HFF-Myc (cell line): ENCODE measurements around the gene PIP4P1.

ENCODE experiments used
- DNase-seq: peaks from one replicate; pipeline ENCODE4 v3.0.0-alpha.2; 2011; ENCODE audit warnings: low read depth; ENCODE audit errors: extremely low read depth
- H3K4me3 ChIP-seq: replicated peaks from 2 replicates; pipeline ENCODE4 v1.5.1; 2011; ENCODE audit warnings: low read depth, mild to moderate bottlenecking, control low read depth, low read length
- TF ChIP-seq, protein P1 (sequence below): IDR thresholded peaks from 2 replicates; pipeline ENCODE4 v1.5.1; 2012; ENCODE audit warnings: mild to moderate bottlenecking, low read depth, low read length, control low read depth; ENCODE audit errors: missing control alignments

PIP4P1 gene

DNA sequence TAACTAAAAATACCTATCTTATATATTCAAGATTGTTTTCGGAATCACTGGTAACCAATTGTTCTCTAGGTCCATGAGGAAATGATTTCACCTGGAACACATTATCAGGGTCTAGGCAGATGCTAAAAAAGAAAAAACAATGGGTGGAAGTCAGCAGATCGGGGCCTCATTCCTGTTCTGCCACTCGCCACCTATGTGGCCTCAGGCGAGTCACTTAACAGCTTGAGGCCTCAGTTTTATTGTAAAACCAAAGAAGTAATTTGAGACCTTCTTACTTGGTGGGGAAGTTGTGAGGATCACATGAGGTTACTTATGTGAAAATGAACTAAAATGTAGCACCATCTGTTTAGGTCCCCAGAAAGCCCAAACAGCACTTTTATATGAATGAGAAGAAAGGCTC is 37.9 kb upstream of the PIP4P1 start:
- TF ChIP-seq, protein P1, sequence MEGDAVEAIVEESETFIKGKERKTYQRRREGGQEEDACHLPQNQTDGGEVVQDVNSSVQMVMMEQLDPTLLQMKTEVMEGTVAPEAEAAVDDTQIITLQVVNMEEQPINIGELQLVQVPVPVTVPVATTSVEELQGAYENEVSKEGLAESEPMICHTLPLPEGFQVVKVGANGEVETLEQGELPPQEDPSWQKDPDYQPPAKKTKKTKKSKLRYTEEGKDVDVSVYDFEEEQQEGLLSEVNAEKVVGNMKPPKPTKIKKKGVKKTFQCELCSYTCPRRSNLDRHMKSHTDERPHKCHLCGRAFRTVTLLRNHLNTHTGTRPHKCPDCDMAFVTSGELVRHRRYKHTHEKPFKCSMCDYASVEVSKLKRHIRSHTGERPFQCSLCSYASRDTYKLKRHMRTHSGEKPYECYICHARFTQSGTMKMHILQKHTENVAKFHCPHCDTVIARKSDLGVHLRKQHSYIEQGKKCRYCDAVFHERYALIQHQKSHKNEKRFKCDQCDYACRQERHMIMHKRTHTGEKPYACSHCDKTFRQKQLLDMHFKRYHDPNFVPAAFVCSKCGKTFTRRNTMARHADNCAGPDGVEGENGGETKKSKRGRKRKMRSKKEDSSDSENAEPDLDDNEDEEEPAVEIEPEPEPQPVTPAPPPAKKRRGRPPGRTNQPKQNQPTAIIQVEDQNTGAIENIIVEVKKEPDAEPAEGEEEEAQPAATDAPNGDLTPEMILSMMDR, result no peak
- H3K4me3 ChIP-seq, result no peak overlapping the region
- no peak for DNase-seq

DNA sequence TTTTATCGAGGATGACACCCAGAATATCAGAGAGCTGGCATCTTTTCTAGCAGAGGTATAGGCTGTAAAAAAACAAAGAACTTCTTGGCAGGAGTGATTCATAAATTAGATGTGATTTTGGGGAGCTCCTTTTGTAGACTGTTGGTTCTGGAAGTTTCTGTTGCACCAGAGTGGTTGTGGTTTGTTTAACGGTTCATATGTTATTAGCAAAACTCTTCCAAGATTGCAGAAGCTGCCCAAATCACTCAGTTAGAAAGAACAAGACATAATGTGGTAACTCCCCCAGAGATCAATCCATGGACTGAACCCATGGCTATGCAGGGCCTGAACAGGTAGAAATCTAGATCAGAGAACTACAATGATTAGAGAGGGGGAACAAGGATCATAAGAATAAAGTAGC is 37.4 kb upstream of the PIP4P1 start:
- TF ChIP-seq, protein P1, result no peak
- H3K4me3 ChIP-seq, result no peak overlapping the region
- DNase-seq, result no peak

DNA sequence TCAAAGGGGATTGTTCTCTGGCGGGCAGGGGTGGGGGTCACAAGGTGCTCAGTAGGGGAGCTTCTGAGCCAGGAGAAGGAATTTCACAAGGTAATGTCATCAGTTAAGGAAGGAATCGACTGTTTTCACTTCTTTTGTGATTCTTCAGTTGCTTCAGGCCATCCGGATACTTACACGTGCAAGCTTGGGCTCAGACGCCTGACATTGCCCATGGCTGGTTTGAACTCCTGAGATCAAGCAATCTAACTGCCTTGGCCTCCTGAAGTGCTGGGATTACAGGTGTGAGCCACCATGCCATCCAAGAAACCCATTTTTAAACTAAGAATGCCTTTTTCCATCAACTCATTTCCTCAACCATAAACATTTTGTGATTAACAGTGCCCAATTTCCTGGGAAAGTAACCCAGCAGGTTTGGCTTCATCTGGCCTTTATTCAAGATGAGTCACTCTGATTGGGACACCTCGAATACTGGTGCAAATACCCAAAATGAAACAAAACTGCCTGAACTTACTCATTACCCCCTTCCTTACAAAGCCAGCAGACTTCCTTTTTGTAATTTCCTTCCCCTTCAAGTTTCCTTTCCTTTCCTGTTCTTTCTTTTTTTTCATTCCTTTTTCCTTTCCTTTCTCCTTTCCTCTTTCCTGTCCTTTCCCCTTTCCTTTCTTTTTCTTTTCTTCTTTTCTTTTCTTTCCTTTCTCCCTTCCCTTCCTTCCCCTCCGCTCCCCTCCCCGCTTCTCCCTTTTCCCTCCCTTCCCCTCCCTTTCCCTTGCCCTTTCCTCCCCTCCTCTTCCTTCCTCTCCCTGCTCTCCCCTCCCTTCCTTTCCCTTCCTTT is 33.9 kb upstream of the PIP4P1 start:
- DNase-seq, result no peak
- no peak overlapping the region for H3K4me3 ChIP-seq
- TF ChIP-seq, protein P1, result no peak

DNA sequence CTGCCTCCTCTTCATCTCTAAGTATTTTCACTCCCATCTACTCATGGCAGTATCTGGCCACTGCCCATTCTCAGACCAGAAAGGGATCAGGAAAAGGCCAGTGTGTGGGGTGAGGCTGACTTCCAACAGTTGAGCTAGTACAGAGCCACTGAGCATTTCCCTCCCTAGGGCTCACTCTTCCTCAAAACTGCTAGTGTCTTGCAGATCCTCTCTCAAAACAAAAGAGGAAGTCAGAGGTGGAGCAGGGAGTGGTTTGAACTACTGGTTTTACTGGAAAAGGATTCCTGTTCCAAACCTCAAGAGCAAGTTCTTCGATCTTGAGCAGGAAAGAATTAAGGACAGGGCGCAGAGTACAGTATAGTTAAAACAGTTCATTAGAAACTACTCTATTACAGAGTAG is 32.4 kb upstream of the PIP4P1 start:
- no peak overlapping the region for H3K4me3 ChIP-seq
- TF ChIP-seq, protein P1, result no peak
- no peak for DNase-seq

DNA sequence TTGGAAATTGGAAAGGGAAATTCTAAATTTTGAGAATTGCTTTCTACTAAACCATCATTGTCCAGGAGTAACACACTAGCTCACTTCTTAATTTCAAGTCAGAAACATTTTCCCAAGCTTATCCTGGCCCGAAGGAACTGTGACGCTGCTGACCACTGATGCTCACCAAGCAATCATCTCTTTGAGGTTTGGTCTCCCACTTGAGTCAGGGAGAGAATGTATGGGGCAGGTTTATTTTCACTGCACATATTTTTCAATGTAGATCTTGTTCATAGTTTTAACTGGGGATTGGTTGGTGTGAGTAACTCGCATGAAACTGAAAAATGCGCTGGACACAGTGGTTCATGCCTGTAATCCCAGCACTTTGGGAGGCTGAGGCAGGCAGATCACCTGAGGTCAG is 31.3 kb upstream of the PIP4P1 start:
- no peak overlapping the region for H3K4me3 ChIP-seq
- DNase-seq, result no peak
- TF ChIP-seq, protein P1, result no peak

DNA sequence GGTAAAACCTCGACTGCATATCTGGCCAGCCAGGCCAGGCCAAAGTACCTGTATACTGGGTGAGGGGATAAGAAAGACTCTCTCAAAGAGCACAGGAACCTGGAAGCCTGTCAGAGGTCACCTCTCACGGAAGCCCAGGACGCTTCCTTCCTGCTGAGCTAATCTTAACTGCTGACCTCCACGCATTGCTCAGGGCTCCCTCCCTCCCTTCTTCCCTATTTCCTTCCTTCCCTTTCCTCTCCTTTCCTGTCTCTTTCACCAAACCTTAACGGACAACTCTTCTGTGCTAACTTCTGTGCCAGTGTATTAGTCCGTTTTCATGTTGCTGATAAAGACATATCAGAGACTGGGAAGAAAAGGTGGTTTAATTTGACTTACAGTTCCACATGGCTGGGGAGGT is 29.3 kb upstream of the PIP4P1 start:
- DNase-seq, result no peak
- TF ChIP-seq, protein P1, result no peak
- no peak overlapping the region for H3K4me3 ChIP-seq
